Stimulated activated CD4-positive, alpha-beta T cell treated with anti-CD3 and anti-CD28 coated beads, Interleukin-15, amount 100 ng/mL, for 1 hour (primary cell): Measurements from ENCODE around the gene FNTB.
"Not testable (repeated sequence)": the region's sequence is repeated elsewhere in the genome, so short reads cannot be mapped to it uniquely, and the experiment has no call there.

ENCODE experiments used
- DNase-seq, 2 donors: peaks; one replicate each; pipeline ENCODE4 v3.0.0-alpha.2; 2020; ENCODE audit warnings: low read depth in 1 of 2, low spot score in 1 of 2

Gene FNTB

GRCh38 chr14:65011538-65011937, 24.8 kb downstream of the FNTB start:
- DNase-seq: no peak

DNA sequence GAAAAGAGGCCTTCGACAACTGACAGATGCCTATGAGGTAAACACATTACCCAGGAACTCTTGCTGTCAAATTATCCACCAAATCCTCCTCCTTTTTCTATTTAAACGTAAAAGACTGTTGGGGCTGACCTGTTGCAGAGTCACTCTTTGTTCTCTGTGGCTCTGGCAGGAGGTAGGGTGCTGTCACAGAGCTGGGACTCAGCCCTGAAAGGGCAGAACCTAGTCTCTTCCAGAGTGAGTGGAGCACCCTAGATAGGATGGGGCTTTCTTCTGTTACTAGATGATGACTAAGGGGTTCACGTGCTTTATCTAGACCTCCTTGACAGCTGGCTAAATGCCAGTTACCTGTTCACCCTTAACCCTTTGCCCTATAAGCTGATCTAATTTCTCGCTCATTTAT, 25.7 kb downstream of the FNTB start:
- no peak for DNase-seq

DNA sequence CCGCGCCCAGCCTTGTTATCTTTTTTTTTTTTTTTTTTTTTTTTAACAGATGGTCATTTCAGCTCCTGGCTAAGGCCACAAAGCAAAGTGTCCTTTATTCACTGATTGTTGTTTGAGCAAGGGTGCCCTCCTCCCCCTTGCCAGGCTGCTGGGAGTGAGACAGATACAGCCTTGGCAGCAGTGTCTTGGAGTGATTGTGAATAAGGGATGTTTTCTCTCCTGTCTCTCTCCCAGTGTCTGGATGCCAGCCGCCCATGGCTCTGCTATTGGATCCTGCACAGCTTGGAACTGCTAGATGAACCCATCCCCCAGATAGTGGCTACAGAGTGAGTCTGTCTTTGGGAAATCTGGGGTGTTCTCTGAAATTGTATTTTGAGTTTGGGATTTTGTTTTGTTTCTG, 28.7 kb downstream of the FNTB start:
- no peak for DNase-seq

DNA sequence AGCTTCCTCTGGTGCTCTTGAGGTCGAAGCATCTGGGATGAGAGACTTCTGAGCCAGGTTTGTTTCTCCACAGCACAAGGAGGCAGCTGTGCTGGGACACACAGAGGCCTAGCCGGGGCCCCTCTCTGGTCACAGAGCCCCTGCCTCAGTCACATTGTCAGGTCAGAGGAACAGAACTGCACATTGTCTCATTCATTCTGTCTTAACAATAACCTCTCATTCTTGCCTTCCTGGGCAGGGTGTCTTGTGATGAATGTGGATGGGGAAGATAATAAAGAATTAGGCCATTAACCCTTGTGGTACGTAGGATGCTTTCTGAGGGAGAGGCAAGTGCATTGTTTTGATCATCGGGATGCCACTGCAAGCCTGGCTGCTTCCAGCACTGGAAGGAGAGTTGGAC, 29.8 kb downstream of the FNTB start:
- no peak for DNase-seq

GRCh38 chr14:65019944-65020566, 33.4 kb downstream of the FNTB start:
- no peak for DNase-seq

DNA sequence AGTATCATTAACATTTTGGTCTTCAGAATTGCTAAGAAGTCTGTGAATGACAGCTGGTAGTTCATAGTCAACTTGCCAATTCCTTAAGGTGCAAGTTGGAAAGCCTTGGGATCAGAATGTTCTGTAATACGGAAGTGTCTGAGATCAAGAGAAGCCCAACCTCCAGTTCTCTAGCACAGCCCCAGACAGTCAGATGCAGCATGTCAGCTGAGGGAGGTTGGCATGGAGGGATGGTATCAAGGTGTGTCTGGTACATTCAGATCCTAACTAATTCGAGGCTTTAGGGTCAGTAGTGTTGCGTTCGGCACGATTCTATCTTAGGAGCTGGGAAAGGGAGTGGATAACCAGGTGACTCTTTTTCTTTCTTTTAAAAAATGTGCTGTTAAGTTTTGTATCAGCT, 38.3 kb downstream of the FNTB start:
- DNase-seq: no peak

- DNase-seq: no peak
Observed at GRCh38 chr14:65025818-65026217, 39.1 kb downstream of the FNTB start.

GRCh38 chr14:65026526-65026925, 39.8 kb downstream of the FNTB start:
- DNase-seq: no peak

GRCh38 chr14:65027127-65027799, 40.6 kb downstream of the FNTB start:
- no peak for DNase-seq

GRCh38 chr14:65028937-65029336, 42.2 kb downstream of the FNTB start:
- no peak for DNase-seq

DNA sequence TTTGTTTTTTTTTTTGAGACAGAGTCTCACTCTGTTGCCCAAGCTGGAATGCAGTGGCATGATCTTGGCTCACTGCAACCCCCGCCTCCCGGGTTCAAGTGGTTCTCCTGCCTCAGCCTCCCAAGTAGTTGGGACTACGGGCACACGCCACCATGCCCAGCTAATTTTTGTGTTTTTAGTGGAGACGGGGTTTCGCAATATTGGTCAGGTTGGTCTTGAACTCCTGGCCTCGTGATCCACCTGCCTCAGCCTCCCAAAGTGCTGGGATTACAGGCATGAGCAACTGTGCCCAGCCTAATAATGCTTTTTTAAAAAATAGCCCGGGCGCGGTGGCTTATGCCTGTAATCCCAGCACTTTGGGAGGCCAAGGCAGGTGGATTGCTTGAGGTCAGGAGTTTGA, 44.6 kb downstream of the FNTB start:
- DNase-seq: not testable (repeated sequence)

DNA sequence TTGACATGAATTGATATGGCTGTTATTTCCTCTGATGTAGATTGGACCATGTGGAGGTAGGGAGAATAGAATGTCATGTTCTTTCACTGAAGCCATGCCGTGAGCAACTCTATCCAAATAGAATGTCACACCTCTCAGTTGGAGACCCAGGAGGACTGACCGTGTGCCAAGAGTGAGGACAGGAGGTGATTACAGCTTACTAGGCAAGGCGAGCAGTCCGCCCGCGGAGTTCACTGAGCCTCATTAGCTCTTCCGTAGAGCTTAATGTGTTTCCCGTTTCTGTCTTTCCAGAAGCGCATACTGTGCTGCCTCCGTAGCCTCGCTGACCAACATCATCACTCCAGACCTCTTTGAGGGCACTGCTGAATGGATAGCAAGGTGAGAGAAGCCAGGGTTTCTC, 45.6 kb downstream of the FNTB start:
- DNase-seq: no peak

- DNase-seq: no peak
Observed at GRCh38 chr14:65033181-65033580, 46.5 kb downstream of the FNTB start.

DNA sequence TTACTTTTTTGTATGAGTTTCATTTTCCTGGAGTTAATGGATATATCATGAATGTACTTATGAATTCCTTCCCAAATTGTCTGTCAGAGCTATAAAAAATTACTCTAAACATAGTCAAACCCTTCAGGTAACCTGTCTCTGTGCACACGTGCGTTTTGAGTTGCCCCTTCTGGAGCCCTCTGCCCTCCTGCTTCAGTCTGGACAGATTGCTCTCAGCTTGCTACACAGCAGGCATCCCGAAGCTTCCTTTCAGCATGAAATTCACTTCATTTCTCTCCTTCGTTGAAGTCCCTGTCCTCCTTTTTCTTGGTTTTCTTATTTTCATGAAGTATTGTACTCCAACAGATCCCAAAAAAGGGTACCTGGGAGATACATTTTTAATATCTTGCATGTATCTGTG, 47.3 kb downstream of the FNTB start:
- DNase-seq: no peak

DNA sequence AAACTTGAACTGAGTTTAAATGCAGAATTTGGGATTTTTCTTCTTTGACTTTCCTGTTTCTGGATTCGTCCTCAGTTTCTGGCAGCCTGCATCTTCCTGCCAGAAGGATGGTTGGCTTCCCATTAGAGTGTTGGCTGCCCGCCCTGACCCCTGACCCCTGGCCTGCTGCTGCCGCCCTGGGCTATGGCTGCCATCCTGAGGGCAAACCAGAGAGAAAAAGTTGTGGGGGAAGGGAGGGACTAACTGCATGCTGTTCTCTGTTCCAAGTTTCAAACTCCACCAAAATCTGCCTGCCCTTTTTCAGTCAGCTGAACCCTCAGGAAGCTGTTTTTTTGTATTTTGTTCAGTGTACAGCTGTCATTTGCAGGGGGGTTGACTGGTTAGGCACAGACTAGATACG, 48.4 kb downstream of the FNTB start:
- no peak for DNase-seq

GRCh38 chr14:65038966-65039365, 52.3 kb downstream of the FNTB start:
- DNase-seq: no peak

DNA sequence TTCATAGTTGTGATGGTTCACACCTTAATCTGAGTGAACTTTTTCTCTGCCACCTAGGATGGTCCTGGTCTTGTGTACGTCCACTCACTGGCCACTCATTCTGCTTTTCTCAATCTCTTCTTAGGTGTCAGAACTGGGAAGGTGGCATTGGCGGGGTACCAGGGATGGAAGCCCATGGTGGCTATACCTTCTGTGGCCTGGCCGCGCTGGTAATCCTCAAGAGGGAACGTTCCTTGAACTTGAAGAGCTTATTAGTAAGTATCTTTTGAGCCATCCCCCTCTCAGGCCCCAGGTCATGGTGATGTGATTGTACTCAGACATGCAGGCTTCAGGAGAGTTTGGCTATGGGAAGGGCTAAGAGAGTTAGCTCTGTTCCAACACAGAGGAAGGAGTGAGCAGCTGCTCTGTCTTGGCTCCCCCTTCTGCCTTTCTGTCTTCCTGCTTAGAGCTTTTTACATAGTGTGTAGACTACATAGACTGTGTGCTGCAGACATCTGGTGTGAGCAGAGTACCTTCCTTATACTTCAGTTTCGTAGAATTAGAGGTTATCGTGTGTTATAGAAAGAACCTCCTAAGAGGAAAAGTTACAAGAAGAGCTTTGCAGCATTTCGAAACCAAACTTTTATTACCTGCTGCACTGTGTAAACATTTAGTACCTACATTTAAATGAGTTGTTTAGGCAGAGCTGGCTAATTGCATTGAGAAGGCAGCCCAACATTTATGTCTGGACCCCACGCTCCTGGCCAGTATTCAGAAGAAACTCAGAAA, 54.2 kb downstream of the FNTB start:
- DNase-seq: no peak

- DNase-seq: no peak
Observed at GRCh38 chr14:65041434-65041915, 54.8 kb downstream of the FNTB start.

- DNase-seq: no peak
Observed at GRCh38 chr14:65042296-65042695, 55.6 kb downstream of the FNTB start.

DNA sequence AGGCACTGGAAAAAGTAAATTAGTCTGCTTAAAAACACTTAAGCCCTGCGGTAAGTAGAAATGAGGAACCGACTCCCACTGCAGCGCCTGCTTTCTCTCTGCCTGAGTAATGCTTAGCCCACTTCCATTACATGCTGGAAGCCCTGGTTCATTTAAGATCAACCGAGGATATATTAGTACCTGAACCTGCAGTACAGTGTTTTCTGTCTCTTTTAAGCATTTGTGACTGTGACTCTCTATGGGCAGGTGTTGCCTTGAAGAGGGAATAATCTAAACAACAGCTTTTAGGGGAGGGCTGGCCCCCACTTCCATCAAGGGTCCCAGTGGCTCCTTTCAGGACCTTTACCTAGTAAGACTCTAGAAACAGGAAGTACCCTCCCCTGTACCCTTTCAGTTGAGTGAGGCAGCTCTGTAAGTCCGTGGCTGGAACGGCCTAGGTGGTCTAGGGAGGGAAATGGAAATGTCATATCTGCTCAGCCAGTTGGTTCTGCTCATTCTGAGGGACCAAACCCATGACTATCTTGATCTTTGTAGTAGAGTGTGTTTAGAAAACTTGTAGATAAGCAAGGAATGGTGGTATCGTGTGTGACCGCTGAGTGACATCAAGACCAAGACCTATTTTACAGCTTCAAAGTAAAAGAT, 56.2 kb downstream of the FNTB start:
- no peak for DNase-seq

GRCh38 chr14:65043893-65044595, 57.3 kb downstream of the FNTB start:
- no peak for DNase-seq
